Skeletal muscle tissue (tissue), 4 donors: ENCODE measurements around the gene ATG4B. TPM values are rescaled to one million over a fixed set of nuclear protein-coding genes. Genes with fewer than 3 reads are reported as not detected.

ENCODE experiments used
- H3K27ac ChIP-seq: one replicate; pipeline ENCODE4 v1.7.0; 2013; ENCODE audit warnings: mild to moderate bottlenecking, low read depth, low read length, inconsistent platforms
- H3K27me3 ChIP-seq, 3 donors: one replicate each; pipeline ENCODE4 v1.7.0; 2013; ENCODE audit warnings: low read length in 3 of 3; ENCODE audit not compliant: control insufficient read depth in 3 of 3, insufficient read depth in 3 of 3
- H3K36me3 ChIP-seq, 3 donors: one replicate each; pipeline ENCODE4 v1.7.0; 2013; ENCODE audit warnings: low read length in 3 of 3; ENCODE audit not compliant: control insufficient read depth in 3 of 3, insufficient read depth in 3 of 3
- H3K4me1 ChIP-seq, 3 donors: one replicate each; pipeline ENCODE4 v1.7.0; 2013; ENCODE audit warnings: low read length in 3 of 3, mild to moderate bottlenecking in 3 of 3; ENCODE audit not compliant: control insufficient read depth in 3 of 3, insufficient read depth in 3 of 3
- H3K4me3 ChIP-seq, 3 donors: one replicate each; pipeline ENCODE4 v1.7.0; 2013; ENCODE audit warnings: low read length in 3 of 3
- H3K9ac ChIP-seq, 3 donors: one replicate each; pipeline ENCODE4 v1.7.0; 2013; ENCODE audit warnings: low read length in 3 of 3, mild to moderate bottlenecking in 3 of 3, moderate library complexity in 2 of 3, low read depth in 1 of 3
- H3K9me3 ChIP-seq, 3 donors: one replicate each; pipeline ENCODE4 v1.7.0; 2013; ENCODE audit warnings: low read length in 3 of 3; ENCODE audit not compliant: control insufficient read depth in 3 of 3
- total RNA-seq: library from RNA; depleted of rRNA; stranded (reverse); fragments of >200 nt; gene quantifications from one replicate; pipeline ENCODE4 v1.2.3, GENCODE V29; 2014
- donor health status: Osteomylitis.

ATG4B gene
- total RNA-seq, 1 donor from 2014 or later: 29.2 TPM

DNA sequence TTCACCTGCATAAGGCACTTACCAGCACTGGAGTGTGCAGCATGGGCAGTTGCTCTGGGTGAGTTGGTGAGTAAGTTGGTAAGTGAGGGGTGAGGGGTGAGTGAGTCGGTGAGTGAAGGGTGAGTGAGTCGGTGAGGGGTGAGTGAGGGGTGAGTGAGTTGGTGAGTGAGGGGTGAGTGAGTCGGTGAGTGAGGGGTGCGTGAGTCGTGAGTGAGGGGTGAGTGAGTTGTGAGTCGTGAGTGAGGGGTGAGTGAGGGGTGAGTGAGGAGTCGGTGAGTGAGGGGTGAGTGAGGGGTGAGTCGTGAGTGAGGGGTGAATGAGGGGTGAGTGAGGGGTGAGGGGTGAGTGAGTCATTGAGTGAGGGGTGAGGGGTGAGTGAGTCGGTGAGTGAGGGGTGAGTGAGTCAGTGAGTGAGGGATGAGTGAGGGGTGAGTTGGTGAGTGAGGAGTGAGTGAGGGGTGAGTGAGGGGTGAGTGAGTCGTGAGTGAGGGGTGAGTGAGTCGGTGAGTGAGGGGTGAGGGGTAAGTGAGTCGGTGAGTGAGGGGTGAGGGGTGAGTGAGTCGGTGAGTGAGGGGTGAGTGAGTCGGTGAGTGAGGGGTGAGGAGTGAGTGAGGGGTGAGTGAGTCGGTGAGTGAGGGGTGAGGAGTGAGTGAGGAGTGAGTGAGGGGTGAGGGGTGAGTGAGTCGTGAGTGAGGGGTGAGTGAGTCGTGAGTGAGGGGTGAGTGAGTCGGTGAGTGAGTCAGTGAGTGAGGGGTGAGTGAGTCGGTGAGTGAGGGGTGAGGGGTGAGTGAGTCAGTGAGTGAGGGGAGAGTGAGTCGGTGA is 17.7 kb upstream of the ATG4B start:
- H3K27me3 ChIP-seq: no peaks in the 10 kb centered on the region
- no peak overlapping the region for H3K27ac ChIP-seq
- H3K4me1 ChIP-seq: peaks cover 3 to 21% (median 10%) of the 10 kb centered on the region in 3 donors
- H3K9me3 ChIP-seq: no peaks in the 10 kb centered on the region
- no peak overlapping the region for H3K9ac ChIP-seq
- no peak overlapping the region for H3K4me3 ChIP-seq
- H3K36me3 ChIP-seq: peaks cover 0 to 7% (median 4%) of the 10 kb centered on the region in 3 donors

- H3K27ac ChIP-seq: no peak overlapping the region
- H3K9me3 ChIP-seq: no peaks in the 10 kb centered on the region
- H3K4me1 ChIP-seq: peaks cover 3 to 21% (median 10%) of the 10 kb centered on the region in 3 donors
- no peak overlapping the region for H3K4me3 ChIP-seq
- H3K27me3 ChIP-seq: no peaks in the 10 kb centered on the region
- H3K36me3 ChIP-seq: peaks cover 0 to 7% (median 4%) of the 10 kb centered on the region in 3 donors
- H3K9ac ChIP-seq: no peak overlapping the region
Observed at GRCh38 chr2:241620419-241620769, 17.1 kb upstream of the ATG4B start.

- Histone ChIP-seq H3K9me3 (no peaks in the 10 kb centered on the region), H3K36me3 (peaks cover 7 to 21% (median 9%) of the 10 kb centered on the region in 3 donors), H3K4me1 (peaks cover 0 to 9% (median 0%) of the 10 kb centered on the region in 3 donors), H3K27ac (no peak overlapping the region), H3K9ac (no peak overlapping the region), H3K27me3 (no peaks in the 10 kb centered on the region), H3K4me3 (no peak overlapping the region)
Observed at GRCh38 chr2:241627675-241628074, 9.8 kb upstream of the ATG4B start.

GRCh38 chr2:241629762-241630435 is 7.6 kb upstream of the ATG4B start:
- Histone ChIP-seq H3K4me3 (no peak overlapping the region), H3K4me1 (peaks cover 0 to 11% (median 0%) of the 10 kb centered on the region in 3 donors), H3K9ac (no peak overlapping the region), H3K9me3 (no peaks in the 10 kb centered on the region), H3K36me3 (peaks cover 21 to 38% (median 24%) of the 10 kb centered on the region in 3 donors), H3K27me3 (no peaks in the 10 kb centered on the region), H3K27ac (no peak overlapping the region)

DNA sequence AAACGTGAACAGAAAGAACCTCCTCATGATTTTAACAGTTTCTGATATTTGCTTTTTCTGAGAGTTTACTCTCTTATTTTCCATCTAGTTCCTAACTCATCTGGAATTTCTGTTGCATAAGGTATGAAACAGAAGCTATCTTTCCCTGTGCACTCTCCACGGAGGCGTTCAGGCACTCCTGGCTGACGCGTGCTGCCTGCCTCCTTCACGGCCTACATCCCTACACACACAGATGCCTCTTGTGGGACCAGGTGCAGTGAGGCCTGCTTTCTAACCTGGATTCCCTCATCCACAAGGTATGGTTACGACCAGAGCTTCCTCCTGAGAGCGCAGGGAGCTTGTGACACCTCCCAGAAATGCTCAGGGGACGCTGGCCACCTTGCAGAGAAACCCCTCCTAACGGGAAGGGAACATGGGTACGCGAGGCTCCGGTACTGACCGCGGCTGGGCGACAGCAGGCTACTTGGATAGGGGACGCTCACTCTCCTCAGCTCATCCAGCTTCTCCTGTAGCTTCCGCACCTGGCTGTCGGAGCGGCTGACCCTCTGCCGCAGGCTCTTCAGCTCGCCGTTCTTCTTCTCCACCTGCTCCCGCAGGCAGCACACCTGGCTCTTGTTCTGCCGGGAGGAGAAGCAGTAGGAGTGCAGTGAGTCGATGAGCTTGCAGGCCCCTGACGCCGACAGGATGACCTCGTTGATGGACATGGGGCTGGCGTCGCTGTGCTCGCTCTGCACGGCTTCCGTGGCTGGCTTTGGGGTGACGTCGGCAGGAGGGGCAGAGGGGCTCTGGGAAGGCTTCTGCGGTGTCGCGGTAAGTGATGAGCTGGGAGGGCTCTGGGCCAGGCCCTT is 4.8 kb upstream of the ATG4B start:
- Histone ChIP-seq H3K4me1 (peaks cover 5 to 20% (median 7%) of the 10 kb centered on the region in 3 donors), H3K36me3 (peaks cover 19 to 38% (median 24%) of the 10 kb centered on the region in 3 donors)

DNA sequence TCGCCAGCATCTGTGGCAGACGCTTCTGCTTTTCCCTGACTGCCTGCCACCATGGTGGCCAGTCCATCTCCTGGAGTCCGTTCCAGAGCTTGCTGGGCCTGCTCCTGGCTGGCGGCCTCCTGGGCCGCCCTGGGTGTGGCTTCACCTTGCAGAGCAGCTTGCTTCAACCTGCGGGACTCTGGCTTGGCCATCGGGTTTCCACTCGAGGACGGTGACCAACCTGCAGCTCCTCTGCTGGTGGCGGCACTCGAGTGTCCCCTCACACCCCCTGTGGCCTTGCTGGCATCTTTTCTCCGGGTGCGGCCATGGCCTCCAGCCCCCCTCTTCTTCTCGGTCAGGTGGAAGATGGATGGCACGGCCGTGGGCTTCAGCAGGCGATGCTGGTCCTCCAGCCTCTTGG is 3.9 kb upstream of the ATG4B start:
- Histone ChIP-seq H3K9ac (no peak overlapping the region), H3K27me3 (no peaks in the 10 kb centered on the region), H3K27ac (no peak overlapping the region), H3K4me1 (peaks cover 10 to 16% (median 12%) of the 10 kb centered on the region in 3 donors), H3K9me3 (no peaks in the 10 kb centered on the region), H3K36me3 (peaks cover 19 to 35% (median 24%) of the 10 kb centered on the region in 3 donors), H3K4me3 (no peak overlapping the region)

More for the DNA sequence above, 4.8 kb upstream of the ATG4B start:
- no peak overlapping the region for H3K9ac ChIP-seq
- no peaks in the 10 kb centered on the region for H3K9me3 ChIP-seq
- H3K27me3 ChIP-seq: no peaks in the 10 kb centered on the region
- no peak overlapping the region for H3K4me3 ChIP-seq
- no peak overlapping the region for H3K27ac ChIP-seq

GRCh38 chr2:241635756-241636155 is 1.7 kb upstream of the ATG4B start:
- Histone ChIP-seq H3K4me1 (peaks cover 16 to 32% (median 27%) of the 10 kb centered on the region in 3 donors), H3K27ac (peak overlapping the region; percentile 80), H3K9ac (peak overlapping the region; percentile 73 to 89 (median 83)), H3K36me3 (peaks cover 23 to 40% (median 24%) of the 10 kb centered on the region in 3 donors), H3K27me3 (no peaks in the 10 kb centered on the region), H3K9me3 (no peaks in the 10 kb centered on the region), H3K4me3 (peak overlapping the region; percentile 72 to 80 (median 75))

DNA sequence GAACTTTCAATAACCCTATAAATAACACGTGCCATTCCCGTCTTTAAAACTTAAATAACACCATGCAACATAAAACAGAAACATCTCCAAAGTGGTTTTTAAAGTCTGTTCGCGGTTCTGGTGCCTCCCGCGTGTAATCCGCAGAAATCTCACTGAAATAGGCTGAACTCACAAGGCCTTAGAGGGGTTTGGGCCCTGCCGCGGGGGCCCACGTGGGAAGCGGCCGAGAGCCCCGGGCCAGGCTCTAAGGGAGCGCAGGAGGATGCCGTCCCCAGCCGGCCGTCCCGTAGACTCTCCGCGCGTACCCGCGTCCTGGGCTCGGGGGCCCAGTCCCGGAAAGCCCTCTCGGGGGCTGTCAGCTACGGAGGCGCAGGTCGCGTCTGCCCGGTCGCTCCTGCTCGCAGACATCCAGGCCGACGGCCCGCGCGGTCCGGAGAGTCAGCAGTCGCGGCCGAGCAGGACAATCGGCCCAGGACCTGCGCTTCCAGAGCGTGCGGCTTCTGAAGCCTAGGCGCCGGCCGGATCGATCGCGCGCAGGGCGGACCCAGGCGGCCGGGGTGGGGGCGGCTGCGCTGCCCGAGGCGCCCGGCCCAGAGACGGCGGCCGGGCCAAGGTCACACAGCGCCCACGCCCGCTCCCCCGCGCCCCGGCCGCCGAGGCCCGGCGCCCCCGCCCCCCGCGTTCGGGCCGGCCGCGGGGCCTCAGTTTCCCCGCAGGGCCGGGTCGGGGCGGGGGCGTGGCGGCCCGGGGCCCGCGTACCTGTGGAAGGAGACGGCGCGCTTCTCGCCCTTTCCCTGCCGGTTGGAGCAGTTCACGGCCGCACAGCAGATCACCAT is 1.1 kb upstream of the ATG4B start:
- peak overlapping the region; percentile 73 to 98 (median 83) for H3K9ac ChIP-seq
- no peaks in the 10 kb centered on the region for H3K27me3 ChIP-seq
- no peaks in the 10 kb centered on the region for H3K9me3 ChIP-seq
- peaks cover 17 to 35% (median 30%) of the 10 kb centered on the region in 3 donors for H3K4me1 ChIP-seq
- H3K36me3 ChIP-seq: peaks cover 22 to 38% (median 24%) of the 10 kb centered on the region in 3 donors
- H3K27ac ChIP-seq: peak overlapping the region; percentile 80
- H3K4me3 ChIP-seq: peak overlapping the region; percentile 72 to 97 (median 75)
